OCI-M1 (cell line): ENCODE results near the gene ROR1.

Experiments used
- DNase-seq: peaks from one replicate; lab custom pipeline; 2025; lab: John Stamatoyannopoulos, UW

ROR1 gene

DNA sequence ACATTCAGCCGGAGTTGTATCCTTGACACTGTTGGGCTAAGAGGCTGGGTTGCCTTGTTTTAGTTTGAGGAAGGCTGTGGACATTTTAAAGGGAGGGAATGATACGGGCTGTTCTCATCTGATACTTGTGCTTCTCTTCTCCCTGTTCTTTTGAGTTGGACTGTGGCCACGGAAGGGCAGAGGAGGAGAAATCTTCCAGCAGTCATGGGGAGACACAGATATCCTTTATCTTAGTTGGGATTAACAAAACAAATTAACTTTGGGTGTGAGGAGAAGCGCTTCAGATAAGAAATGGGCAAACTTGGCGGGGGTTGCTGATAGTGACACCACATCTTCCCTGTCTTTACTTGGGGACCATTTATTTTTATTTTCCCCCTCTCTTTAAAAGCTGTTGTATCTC, 138.8 kb downstream of the ROR1 start:
- DNase-seq, result peak; percentile 27

GRCh38 chr1:63913533-63913932, 139.7 kb downstream of the ROR1 start:
- DNase-seq, result no peak

- no peak for DNase-seq
These were observed 140.4 kb downstream of the ROR1 start for GRCh38 chr1:63914241-63914640.

DNA sequence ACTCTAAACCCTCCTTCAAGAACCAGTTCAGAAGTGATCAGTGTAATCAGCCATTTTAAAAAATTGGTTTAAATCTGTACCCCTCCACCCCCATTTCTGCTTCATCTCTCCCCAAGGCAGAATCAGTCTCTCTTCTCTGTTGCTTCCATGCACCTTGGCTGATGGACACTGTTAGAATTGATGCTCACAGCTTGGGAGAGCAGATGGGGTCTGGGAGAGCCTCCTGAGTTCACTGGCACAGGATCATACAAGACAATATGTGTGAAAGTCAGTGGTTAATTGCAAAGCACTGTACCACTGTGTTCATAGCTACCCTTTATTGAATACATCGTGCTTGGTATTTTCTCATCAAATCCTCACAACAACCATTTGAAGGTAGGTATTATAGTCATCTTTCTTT, 140.9 kb downstream of the ROR1 start:
- no peak for DNase-seq

DNA sequence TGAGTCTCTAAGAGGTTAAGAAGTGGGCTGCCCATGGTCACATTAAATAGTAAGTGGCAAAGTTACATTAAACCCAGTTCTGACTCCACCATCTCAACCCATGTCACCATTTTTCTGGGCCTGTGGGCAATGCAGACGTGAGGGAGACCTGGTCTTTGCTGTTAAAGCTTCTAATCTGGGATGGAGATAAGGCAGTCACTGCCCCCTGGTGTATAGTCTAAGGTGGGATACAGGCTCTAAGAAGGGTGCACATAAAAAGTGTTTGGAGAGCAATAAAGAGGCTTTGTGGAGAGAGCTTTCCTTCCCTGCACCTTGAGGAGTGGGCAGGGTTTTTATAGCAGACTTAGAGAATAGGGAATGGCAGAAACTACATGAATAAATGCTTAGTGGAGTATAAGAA, 141.3 kb downstream of the ROR1 start:
- no peak for DNase-seq

DNA sequence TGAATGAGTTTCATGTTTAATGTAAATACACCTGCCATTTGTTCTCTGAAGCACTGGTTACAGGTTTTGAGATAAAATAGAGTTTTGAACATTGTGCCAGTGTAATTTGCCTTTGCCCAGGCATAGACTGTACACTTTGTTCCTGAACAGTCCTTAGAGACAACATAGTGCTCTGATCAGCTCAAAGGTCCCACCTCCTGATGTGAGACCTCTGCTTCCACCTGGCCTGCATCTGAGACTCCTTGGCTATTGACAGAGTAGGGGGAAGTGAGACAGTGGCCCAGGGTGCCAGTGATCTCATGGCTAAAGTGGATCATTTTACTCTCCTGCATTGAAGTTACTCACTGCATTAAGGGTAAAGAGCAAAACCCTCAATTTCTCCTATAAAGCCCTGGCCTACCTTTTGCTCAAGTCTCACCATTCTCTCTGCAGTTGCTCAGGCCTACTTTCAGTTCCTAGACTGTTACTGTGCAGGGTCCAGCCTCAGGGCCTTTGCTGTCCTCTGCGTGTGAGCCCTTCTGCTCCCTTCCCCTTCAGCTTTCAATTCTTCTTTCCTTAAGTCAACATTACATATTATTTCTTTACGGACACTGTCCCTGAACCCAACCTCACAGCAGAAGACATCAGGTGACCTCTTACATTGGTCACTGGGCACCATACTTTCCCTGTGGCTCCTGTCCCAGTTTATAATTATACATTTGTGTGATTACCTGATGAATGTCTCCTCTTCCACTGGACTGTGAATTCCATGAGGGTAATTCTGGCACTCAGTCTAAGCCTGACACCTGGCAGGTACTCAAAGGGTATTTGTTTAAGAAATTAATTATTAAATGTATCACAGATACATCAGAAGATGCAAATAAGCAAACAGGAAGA, 142.9 kb downstream of the ROR1 start:
- no peak for DNase-seq

DNA sequence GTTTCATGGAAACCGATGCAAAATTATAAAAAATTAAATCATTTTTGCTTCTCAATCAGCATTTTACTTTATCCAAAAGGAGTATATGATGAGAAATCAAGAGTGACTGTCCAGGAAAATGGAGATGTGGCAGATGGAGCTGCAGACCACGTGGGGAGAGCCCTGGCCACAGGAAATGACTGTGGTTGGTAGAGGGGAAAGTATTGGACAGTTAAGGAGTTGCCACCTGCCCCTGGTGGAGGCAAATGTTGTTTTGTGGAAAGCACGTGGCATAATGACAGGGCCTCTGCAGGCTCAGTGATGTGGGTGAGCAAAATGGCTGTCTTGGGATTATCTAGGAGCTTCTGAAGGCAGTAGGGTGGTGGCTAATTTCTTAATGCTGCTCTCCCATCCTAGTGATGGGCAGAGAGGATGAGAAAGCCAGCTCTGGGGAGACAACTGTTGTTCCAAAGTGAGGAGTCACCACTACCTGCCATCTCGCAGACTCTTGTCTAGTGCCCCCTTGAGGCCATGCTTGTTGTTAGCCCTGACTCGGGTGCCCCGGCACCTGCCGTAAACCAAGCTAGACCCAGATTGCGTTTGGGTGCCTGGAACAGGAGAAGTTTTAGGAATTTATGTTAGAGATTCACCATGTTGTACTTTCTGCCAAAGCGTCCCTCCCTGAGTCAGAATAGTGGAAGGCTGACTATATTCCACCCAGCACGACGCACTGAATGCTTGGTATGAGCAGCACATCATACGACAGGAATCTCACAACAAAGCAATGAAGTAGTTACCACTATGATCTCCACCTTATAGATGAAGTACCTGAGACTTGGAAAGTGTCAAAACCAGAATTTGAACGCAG, 144.0 kb downstream of the ROR1 start:
- DNase-seq, result no peak

DNA sequence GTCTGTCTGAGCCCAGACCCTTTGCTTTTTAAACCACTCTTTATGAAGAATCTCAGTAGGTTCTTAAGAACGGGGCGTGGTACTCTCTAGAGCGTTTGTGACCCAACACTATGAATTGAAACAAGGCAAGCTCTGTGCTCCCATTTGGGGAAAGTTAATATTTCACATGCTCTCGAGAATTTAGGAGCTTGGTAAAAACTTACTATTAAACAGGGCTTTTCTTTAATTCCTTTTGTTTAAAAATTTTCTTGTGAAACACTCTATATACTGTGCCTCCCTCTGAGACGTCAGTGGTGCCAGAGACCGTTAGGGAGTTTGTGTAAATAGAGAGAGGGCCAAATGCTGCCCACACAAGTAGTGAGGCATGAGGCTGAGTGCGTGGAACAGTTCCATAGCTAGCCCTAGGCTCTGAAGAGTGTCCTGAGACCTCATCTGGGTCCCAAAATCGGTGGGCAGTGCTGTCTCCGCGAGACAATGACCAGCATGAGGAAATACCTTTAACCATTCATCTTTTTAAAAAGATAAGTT, 144.7 kb downstream of the ROR1 start:
- no peak for DNase-seq

- DNase-seq, result no peak
These were observed 146.6 kb downstream of the ROR1 start for GRCh38 chr1:63920154-63921117.

DNA sequence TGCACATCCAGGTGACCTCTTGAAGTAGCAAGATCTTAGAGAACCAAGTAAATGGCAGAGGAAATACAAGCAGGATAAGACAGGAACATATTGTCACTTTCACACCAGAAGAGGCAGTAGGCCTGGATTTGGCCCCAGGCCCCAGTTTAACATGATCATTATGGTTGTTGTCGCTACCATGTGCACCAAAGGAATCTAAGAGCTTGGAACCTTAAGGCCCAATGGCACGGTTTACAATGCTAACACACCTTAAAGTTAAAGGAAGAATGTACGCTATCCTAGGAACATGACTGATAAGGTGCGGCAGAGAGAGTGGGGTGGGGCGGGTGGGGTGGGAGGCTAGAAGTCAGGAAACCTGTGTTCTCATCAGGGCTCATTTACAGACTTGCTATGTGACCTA, 147.5 kb downstream of the ROR1 start:
- DNase-seq, result no peak

GRCh38 chr1:63921802-63922201, 148.0 kb downstream of the ROR1 start:
- DNase-seq, result no peak

GRCh38 chr1:63922848-63923247, 149.0 kb downstream of the ROR1 start:
- DNase-seq, result no peak

GRCh38 chr1:63923302-63923701, 149.5 kb downstream of the ROR1 start:
- no peak for DNase-seq

DNA sequence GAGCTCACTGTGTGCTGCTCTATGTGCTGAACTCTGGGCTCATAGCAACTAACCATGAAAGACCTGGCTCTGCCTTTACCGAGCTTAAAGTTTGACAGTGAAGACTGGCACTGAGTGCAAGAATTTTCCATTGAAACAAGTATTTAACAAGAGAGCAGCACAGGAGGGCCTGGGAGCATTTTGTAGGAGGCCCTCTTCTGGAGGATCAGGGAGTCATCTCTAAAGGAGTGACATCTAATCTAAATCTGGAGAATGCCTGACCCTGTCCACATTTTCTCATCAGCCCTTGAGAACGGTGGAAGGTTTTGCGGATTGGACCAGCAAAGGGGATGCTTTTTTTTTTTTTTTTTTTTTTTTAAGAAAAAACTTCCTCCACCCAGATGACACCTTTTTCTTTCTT, 150.8 kb downstream of the ROR1 start:
- DNase-seq, result no peak

- DNase-seq, result no peak
These were observed 154.6 kb downstream of the ROR1 start for GRCh38 chr1:63928186-63929105.

GRCh38 chr1:63929106-63929478, 155.3 kb downstream of the ROR1 start:
- no peak for DNase-seq

DNA sequence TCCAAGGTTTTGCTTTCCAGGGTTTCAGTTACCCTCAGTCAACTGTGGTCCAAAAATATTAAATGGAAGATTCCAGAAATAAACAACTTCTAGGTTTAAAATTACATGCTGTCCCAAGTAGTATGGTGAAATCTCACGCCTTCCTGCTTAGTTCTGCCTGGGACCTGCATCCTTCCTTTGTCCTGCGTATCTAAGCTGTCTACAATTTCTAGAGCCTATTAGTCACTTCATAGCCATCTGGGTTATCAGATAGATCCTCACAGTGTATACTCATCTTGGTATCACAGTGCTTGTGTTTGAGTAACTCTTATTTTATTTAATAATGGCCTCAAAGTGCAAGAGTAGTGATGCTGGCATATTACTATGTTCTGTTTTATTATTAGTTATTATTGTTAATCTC, 157.7 kb downstream of the ROR1 start:
- no peak for DNase-seq

- DNase-seq, result no peak
These were observed 160.9 kb downstream of the ROR1 start for GRCh38 chr1:63934697-63935096.

DNA sequence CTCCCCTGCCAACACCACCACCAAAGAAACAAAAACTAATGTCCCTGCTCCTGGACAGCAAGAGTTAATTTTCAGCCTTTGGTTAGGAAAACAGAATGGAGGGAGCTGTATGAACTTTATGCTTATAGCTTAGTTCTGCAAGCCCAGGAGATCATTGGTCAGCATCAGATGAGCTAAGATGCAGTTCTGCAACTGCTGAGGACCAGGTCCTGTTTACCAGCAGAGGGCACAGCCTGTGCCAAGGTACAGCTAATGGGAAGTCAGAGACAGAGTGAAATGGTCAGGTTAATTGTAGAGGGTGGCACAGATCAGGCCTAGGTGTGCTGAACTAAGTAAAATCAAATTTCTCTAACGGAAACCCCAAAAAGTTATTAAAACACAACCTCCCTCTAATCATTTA, 161.3 kb downstream of the ROR1 start:
- DNase-seq, result no peak

DNA sequence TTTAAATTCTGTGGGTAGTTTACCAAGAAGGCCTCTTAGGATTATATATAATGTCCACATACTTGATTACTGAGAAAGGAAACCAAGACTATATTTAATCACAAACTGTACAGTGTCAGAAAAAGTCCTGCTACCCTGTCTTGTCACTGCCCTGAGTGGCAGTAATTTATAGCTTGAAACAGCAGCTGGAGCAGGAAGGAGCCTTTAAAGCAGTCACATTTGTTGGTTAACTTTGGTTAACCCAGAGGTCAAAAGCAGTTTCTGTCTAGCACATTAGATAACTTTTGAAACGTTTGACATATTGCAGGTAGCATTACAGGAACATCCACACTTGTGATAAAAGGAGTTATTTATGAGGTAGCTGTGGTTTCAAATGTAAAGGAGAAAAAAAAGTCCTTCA, 161.7 kb downstream of the ROR1 start:
- DNase-seq, result no peak

- DNase-seq, result no peak
These were observed 162.5 kb downstream of the ROR1 start for GRCh38 chr1:63936276-63936675.
